Stomach (tissue), 4 donors: Measurements from ENCODE around the gene OLFM2.
"Not testable (repeated sequence)": the region's sequence is repeated elsewhere in the genome, so short reads cannot be mapped to it uniquely, and the experiment has no call there.

ENCODE experiments used
- EP300 ChIP-seq: sonication (generic); formaldehyde crosslinking; IDR thresholded peaks from one replicate; pipeline ENCODE4 v1.6.1; 2017; ENCODE audit warnings: antibody characterized with exemption
- TF ChIP-seq, protein P1 (sequence below), 7 experiments: fragments of 450-650 bp in 4 of 7; fragments of 200-600 bp in 3 of 7; sonication (generic) in 3 of 7; IDR thresholded peaks; one replicate each; pipeline ENCODE4 v1.5.1; 2016 to 2019; ENCODE audit warnings: antibody characterized with exemption in 7 of 7, control low read depth in 2 of 7, mild to moderate bottlenecking in 1 of 7

DNA sequence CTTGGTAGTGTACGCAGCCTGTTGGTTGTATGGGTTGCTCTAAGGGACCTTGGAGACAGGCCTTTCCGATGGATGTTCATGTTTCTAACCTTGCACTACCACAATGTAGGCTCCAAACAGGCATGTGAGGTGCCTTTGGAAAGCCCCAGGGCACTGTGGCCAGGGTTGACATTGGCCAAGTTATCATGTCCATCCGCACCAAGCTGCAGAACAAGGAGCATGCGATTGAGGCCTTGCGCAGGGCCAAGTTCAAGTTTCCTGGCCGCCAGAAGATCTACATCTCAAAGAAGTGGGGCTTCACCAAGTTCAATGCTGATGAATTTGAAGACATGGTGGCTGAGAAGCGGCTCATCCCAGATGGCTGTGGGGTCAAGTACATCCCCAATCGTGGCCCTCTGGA is 116.3 kb downstream of the OLFM2 start:
- TF ChIP-seq, protein P1, sequence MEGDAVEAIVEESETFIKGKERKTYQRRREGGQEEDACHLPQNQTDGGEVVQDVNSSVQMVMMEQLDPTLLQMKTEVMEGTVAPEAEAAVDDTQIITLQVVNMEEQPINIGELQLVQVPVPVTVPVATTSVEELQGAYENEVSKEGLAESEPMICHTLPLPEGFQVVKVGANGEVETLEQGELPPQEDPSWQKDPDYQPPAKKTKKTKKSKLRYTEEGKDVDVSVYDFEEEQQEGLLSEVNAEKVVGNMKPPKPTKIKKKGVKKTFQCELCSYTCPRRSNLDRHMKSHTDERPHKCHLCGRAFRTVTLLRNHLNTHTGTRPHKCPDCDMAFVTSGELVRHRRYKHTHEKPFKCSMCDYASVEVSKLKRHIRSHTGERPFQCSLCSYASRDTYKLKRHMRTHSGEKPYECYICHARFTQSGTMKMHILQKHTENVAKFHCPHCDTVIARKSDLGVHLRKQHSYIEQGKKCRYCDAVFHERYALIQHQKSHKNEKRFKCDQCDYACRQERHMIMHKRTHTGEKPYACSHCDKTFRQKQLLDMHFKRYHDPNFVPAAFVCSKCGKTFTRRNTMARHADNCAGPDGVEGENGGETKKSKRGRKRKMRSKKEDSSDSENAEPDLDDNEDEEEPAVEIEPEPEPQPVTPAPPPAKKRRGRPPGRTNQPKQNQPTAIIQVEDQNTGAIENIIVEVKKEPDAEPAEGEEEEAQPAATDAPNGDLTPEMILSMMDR (IDR thresholded peaks at IDR 0.05), result not testable (repeated sequence)
- TF ChIP-seq EP300, result not testable (repeated sequence)
